AG10803 (cell line): ENCODE measurements around the gene TCN1.
"Not testable (repeated sequence)": the region's sequence is repeated elsewhere in the genome, so short reads cannot be mapped to it uniquely, and the experiment has no call there.

Experiments
- DNase-seq: peaks from one replicate; pipeline ENCODE4 v3.0.0; 2010; ENCODE audit warnings: low read depth
- H3K4me3 ChIP-seq: 2 replicates; pipeline ENCODE4 v1.5.1; 2011; ENCODE audit warnings: mild to moderate bottlenecking, low read length, control low read depth
- CTCF ChIP-seq: conservative IDR thresholded peaks from 2 replicates; pipeline ENCODE4 v1.5.1; 2011; ENCODE audit warnings: mild to moderate bottlenecking, low read length, control low read depth, inconsistent platforms

TCN1 gene

GRCh38 chr11:59866397-59866796 lies at the start of gene TCN1:
Gene TCN1 (minus strand): TSS chr11:59866487. CDS start chr11:59866470, 17 bp downstream.
- no peak within 1 kb of the TSS for H3K4me3 ChIP-seq
- DNase-seq: no peak
- TF ChIP-seq CTCF: no peak

- not testable (repeated sequence) for H3K4me3 ChIP-seq, DNase-seq
These were observed 37.3 kb upstream of the TCN1 start for GRCh38 chr11:59903569-59903968.

GRCh38 chr11:59901306-59901705 lies 35.0 kb upstream of the TCN1 start:
- no peak for DNase-seq

GRCh38 chr11:59900366-59901126 lies 34.3 kb upstream of the TCN1 start:
- TF ChIP-seq CTCF: no peak
- H3K4me3 ChIP-seq: no peak overlapping the region
- DNase-seq: no peak

More at GRCh38 chr11:59901306-59901705, 35.0 kb upstream of the TCN1 start:
- no peak overlapping the region for H3K4me3 ChIP-seq
- no peak for TF ChIP-seq CTCF

- DNase-seq: no peak
- no peak overlapping the region for H3K4me3 ChIP-seq
- TF ChIP-seq CTCF: no peak
These were observed 33.2 kb upstream of the TCN1 start for GRCh38 chr11:59899532-59899931.

- no peak for DNase-seq
- TF ChIP-seq CTCF: no peak
- H3K4me3 ChIP-seq: no peak overlapping the region
These were observed 32.4 kb upstream of the TCN1 start for GRCh38 chr11:59898650-59899049.

GRCh38 chr11:59898046-59898445 lies 31.8 kb upstream of the TCN1 start:
- no peak for TF ChIP-seq CTCF
- no peak for DNase-seq
- H3K4me3 ChIP-seq: no peak overlapping the region
